Measurements from ENCODE around the gene OR52N4. TPM values are rescaled to one million over a fixed set of nuclear protein-coding genes. Genes with fewer than 3 reads are reported as not detected.
"Not testable (repeated sequence)": the region's sequence is repeated elsewhere in the genome, so short reads cannot be mapped to it uniquely, and the experiment has no call there.

Gene OR52N4
- total RNA-seq, result not detected
- polyA plus RNA-seq (ENCODE audit: insufficient read depth in 1 of 8, insufficient read length in 8 of 8, low replicate concordance in 1 of 8), result under 1 TPM in 4 of 8 donors, not detected in 4; 0.12 to 0.24 (median 0.18) TPM
- long read RNA-seq, donor 1, result 0 reads
- long read RNA-seq, donor 2, result 0 reads
- long read RNA-seq, donor 3, result 0 reads
- long read RNA-seq, donor 4, result 0 reads
- long read RNA-seq, donor 5, result 0 reads
- long read RNA-seq, donor 6, result 0 reads
- long read RNA-seq, donor 7, result 0 reads
- long read RNA-seq, donor 8, result 0 reads
- long read RNA-seq, donor 9, result 0 reads
- long read RNA-seq, donor 10, result 0 reads
- long read RNA-seq, donor 11, result 0 reads

DNA sequence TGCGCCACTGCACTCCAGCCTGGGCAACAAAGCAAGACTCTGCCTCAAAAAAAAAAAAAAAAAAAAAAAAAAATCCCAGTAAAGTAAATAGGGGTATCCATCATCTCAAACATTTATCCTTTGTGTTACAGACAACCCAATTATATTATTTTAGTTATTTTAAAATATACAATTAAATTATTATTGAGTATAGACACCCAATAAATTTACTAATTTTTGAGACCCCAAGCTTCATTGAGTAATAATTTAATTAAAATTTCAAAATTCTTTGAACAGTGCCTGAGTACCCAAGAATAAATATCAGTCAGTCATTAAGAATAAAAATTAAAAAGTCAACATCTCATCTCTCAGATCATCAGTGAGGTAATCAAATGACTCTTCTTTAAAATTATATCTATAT is at the start of gene OR52N4:
TSS of gene OR52N4 (plus strand) at position 301 of the 400 bp plus-strand sequence. CDS start 498 bp downstream, outside the sequence.
- no peak within 1 kb of the TSS for H3K4me3 ChIP-seq (ENCODE audit: low read length)
- H3K27ac ChIP-seq (ENCODE audit: low read length), result no peak within 1 kb of the TSS
- H3K4me1 ChIP-seq (ENCODE audit: control insufficient read depth, insufficient read depth, low read length), result no peaks in the 10 kb centered on the region
- no peaks in the 10 kb centered on the region for H3K9me3 ChIP-seq (replicated peaks; ENCODE audit: control insufficient read depth, low read depth, low read length)
- no CpG with 5 or more reads among the region's 1 CpG for WGBS (ENCODE audit: insufficient coverage)
- no peaks in the 10 kb centered on the region for H3K36me3 ChIP-seq (ENCODE audit: control insufficient read depth, insufficient read depth, low read length)
- no peaks in the 10 kb centered on the region for H3K27me3 ChIP-seq (ENCODE audit: control insufficient read depth, insufficient read depth, low read length)
- DNase-seq, result no peak

DNA sequence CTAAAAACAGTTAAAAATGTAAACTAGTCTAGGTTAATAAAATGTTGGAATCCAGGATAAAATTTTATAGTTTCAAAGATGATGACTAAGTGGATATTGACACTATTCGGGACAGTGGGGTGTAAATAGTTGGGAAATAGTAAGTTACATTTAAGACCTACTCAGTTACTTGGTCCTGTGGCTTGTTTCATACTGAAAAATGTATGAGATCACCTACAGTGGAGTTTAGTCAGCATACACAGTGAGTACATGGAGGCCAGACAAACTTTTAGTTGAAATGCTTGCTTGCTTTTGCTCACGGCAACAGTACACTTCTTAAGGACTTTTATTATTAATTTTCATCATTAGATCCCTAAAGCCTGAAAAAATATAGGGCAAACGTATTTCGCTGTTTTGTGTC is 48.4 kb upstream of the OR52N4 start:
- no peak for DNase-seq
- peaks cover 5% of the 10 kb centered on the region for H3K36me3 ChIP-seq (ENCODE audit: control insufficient read depth, insufficient read depth, low read length)
- H3K27me3 ChIP-seq (ENCODE audit: control insufficient read depth, insufficient read depth, low read length), result no peaks in the 10 kb centered on the region
- no peak overlapping the region for H3K27ac ChIP-seq (ENCODE audit: low read length)
- H3K9me3 ChIP-seq (replicated peaks; ENCODE audit: control insufficient read depth, low read depth, low read length), result no peaks in the 10 kb centered on the region
- no peak overlapping the region for H3K4me3 ChIP-seq (ENCODE audit: low read length)
- WGBS (ENCODE audit: insufficient coverage), result no CpG with 5 or more reads among the region's 4 CpGs
- H3K4me1 ChIP-seq (ENCODE audit: control insufficient read depth, insufficient read depth, low read length), result no peaks in the 10 kb centered on the region

- no peaks in the 10 kb centered on the region for H3K4me1 ChIP-seq (ENCODE audit: control insufficient read depth, insufficient read depth, low read length)
- no CpG with 5 or more reads among the region's 1 CpG for WGBS (ENCODE audit: insufficient coverage)
Observed at GRCh38 chr11:5712507-5712906, 41.5 kb upstream of the OR52N4 start.

DNA sequence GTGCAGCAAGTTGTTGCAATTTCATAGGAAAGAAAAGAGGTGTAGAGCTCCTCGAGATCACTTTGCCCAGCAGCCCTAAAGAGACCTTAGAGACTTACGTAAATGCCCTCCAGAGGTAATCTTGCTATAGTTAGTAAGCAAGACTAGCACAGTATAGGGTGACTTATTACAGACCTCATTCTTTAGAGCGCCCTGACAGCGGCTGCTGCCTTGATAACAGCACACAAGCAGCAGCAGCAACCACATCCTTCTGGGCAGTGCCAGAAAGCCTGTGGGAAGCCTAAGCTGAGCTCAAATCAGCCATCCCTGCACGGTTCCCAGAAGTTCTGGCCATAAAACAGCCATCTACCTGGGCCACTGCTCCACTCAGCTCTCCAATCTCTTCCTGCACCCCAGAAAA is 40.3 kb upstream of the OR52N4 start:
- Histone ChIP-seq H3K4me3 (ENCODE audit: low read length) (no peak overlapping the region), H3K36me3 (ENCODE audit: control insufficient read depth, insufficient read depth, low read length) (no peaks in the 10 kb centered on the region), H3K27ac (ENCODE audit: low read length) (no peak overlapping the region), H3K9me3 (replicated peaks; ENCODE audit: control insufficient read depth, low read depth, low read length) (peaks cover 3% of the 10 kb centered on the region), H3K27me3 (ENCODE audit: control insufficient read depth, insufficient read depth, low read length) (no peaks in the 10 kb centered on the region), H3K4me1 (ENCODE audit: control insufficient read depth, insufficient read depth, low read length) (no peaks in the 10 kb centered on the region)
- no peak for DNase-seq
- WGBS (ENCODE audit: insufficient coverage), result 62% methylated on average over 3 of the region's 5 CpGs

More at GRCh38 chr11:5712507-5712906, 41.5 kb upstream of the OR52N4 start:
- Histone ChIP-seq H3K27ac (ENCODE audit: low read length) (no peak overlapping the region), H3K36me3 (ENCODE audit: control insufficient read depth, insufficient read depth, low read length) (peaks cover 5% of the 10 kb centered on the region), H3K4me3 (ENCODE audit: low read length) (no peak overlapping the region), H3K9me3 (replicated peaks; ENCODE audit: control insufficient read depth, low read depth, low read length) (no peaks in the 10 kb centered on the region), H3K27me3 (ENCODE audit: control insufficient read depth, insufficient read depth, low read length) (no peaks in the 10 kb centered on the region)
- DNase-seq, result no peak

- WGBS (ENCODE audit: insufficient coverage), result no CpG with 5 or more reads among the region's 1 CpG
- not testable (repeated sequence) for DNase-seq; H3K27ac ChIP-seq (ENCODE audit: low read length); H3K4me1 ChIP-seq (ENCODE audit: control insufficient read depth, insufficient read depth, low read length); H3K36me3 ChIP-seq (ENCODE audit: control insufficient read depth, insufficient read depth, low read length); H3K4me3 ChIP-seq (ENCODE audit: low read length); H3K27me3 ChIP-seq (ENCODE audit: control insufficient read depth, insufficient read depth, low read length); H3K9me3 ChIP-seq (replicated peaks; ENCODE audit: control insufficient read depth, low read depth, low read length)
Observed at GRCh38 chr11:5716518-5716917, 37.5 kb upstream of the OR52N4 start.

DNA sequence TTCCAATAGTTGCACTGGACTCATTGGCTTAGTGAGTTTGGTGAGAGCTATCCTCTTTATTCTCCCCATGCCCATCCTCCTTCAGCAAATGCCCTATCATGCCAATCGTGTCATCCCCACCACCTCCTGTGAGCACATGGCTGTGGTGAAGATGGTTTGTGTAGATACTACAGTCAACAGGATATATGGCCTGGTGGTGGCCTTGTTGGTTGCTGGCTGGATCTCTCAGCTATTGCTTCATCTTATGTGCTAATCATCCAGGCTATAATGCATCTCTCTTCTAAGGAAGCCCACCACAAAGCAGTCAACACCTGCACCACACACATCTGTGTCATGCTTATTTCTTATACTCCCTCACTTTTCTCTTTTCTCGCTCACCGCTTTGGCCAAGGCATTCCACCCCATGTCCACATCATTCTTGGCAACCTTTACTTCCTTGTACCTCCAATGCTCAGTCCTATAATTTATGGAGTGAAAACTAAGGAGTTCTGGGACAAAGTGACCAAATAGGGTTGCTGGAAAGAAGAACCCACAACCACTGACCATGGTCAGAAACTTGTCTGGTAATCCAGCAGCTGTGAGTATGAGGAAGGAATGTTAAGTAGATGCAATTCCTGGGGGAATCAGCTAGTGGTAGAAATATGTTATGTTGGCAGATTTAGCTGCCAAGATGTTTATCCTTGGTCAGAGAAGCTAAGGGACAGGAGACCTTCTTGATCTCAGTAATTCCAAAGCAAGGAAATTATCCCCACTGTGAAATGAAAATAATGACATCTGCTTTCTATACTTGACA is 34.1 kb upstream of the OR52N4 start:
- Histone ChIP-seq H3K27me3 (ENCODE audit: control insufficient read depth, insufficient read depth, low read length) (no peaks in the 10 kb centered on the region), H3K27ac (ENCODE audit: low read length) (no peak overlapping the region), H3K4me3 (ENCODE audit: low read length) (no peak overlapping the region), H3K36me3 (ENCODE audit: control insufficient read depth, insufficient read depth, low read length) (no peaks in the 10 kb centered on the region), H3K9me3 (replicated peaks; ENCODE audit: control insufficient read depth, low read depth, low read length) (peaks cover 5% of the 10 kb centered on the region), H3K4me1 (ENCODE audit: control insufficient read depth, insufficient read depth, low read length) (no peaks in the 10 kb centered on the region)
- DNase-seq, result no peak
- WGBS (ENCODE audit: insufficient coverage), result no CpG with 5 or more reads among the region's 3 CpGs

DNA sequence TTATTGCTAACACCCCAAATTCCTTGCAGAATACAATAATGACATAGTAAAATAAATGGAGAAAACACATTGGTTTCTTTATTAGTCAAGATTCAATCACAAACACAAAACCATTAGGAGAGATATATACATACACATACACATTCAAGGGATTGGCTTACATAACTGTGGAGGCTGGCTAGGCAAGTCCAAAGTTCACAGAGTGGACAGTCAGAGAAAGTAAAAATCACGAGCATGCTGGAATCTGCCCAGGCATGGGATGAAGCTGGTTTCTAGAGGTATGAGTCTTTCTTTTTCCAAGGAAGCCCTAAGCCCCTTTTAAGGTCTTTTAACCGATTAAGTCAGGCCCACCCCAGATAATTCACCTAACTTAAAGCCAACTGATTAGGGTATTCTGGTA is 31.4 kb upstream of the OR52N4 start:
- Histone ChIP-seq H3K27me3 (ENCODE audit: control insufficient read depth, insufficient read depth, low read length) (no peaks in the 10 kb centered on the region), H3K36me3 (ENCODE audit: control insufficient read depth, insufficient read depth, low read length) (no peaks in the 10 kb centered on the region), H3K4me1 (ENCODE audit: control insufficient read depth, insufficient read depth, low read length) (no peaks in the 10 kb centered on the region), H3K4me3 (ENCODE audit: low read length) (no peak overlapping the region), H3K27ac (ENCODE audit: low read length) (no peak overlapping the region), H3K9me3 (replicated peaks; ENCODE audit: control insufficient read depth, low read depth, low read length) (peaks cover 5% of the 10 kb centered on the region)
- DNase-seq, result no peak
- WGBS (ENCODE audit: insufficient coverage), result no CpG with 5 or more reads among the region's 2 CpGs

GRCh38 chr11:5726351-5726750 is 27.7 kb upstream of the OR52N4 start:
- DNase-seq, result no peak
- WGBS (ENCODE audit: insufficient coverage), result 96% methylated on average over 1 of the region's 1 CpG
- H3K4me1 ChIP-seq (ENCODE audit: control insufficient read depth, insufficient read depth, low read length), result no peaks in the 10 kb centered on the region
- no peak overlapping the region for H3K4me3 ChIP-seq (ENCODE audit: low read length)
- H3K9me3 ChIP-seq (replicated peaks; ENCODE audit: control insufficient read depth, low read depth, low read length), result no peaks in the 10 kb centered on the region
- no peak overlapping the region for H3K27ac ChIP-seq (ENCODE audit: low read length)
- H3K27me3 ChIP-seq (ENCODE audit: control insufficient read depth, insufficient read depth, low read length), result no peaks in the 10 kb centered on the region
- H3K36me3 ChIP-seq (ENCODE audit: control insufficient read depth, insufficient read depth, low read length), result no peaks in the 10 kb centered on the region

GRCh38 chr11:5727691-5728090 is 26.4 kb upstream of the OR52N4 start:
- no peak overlapping the region for H3K4me3 ChIP-seq (ENCODE audit: low read length)
- H3K4me1 ChIP-seq (ENCODE audit: control insufficient read depth, insufficient read depth, low read length), result no peaks in the 10 kb centered on the region
- no peaks in the 10 kb centered on the region for H3K27me3 ChIP-seq (ENCODE audit: control insufficient read depth, insufficient read depth, low read length)
- WGBS (ENCODE audit: insufficient coverage), result no CpG with 5 or more reads among the region's 1 CpG
- H3K36me3 ChIP-seq (ENCODE audit: control insufficient read depth, insufficient read depth, low read length), result no peaks in the 10 kb centered on the region
- H3K9me3 ChIP-seq (replicated peaks; ENCODE audit: control insufficient read depth, low read depth, low read length), result no peaks in the 10 kb centered on the region
- DNase-seq, result peak; percentile 5
- H3K27ac ChIP-seq (ENCODE audit: low read length), result no peak overlapping the region

DNA sequence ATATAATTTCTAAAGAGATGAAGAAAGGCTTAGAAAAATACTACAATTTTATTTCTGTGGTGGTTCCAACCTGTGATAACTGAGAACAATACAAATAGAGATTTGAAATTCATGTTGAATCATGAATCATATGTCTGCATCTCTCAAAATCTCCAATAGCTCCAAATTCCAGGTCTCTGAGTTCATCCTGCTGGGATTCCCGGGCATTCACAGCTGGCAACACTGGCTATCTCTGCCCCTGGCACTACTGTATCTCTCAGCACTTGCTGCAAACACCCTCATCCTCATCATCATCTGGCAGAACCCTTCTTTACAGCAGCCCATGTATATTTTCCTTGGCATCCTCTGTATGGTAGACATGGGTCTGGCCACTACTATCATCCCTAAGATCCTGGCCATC is 17.6 kb upstream of the OR52N4 start, which contains the start of gene OR56B1:
TSS of gene OR56B1 (plus strand) at position 53 of the 400 bp plus-strand sequence. CDS start at position 122, 69 bp downstream.
- no peaks in the 10 kb centered on the region for H3K4me1 ChIP-seq (ENCODE audit: control insufficient read depth, insufficient read depth, low read length)
- H3K9me3 ChIP-seq (replicated peaks; ENCODE audit: control insufficient read depth, low read depth, low read length), result no peaks in the 10 kb centered on the region
- no peaks in the 10 kb centered on the region for H3K36me3 ChIP-seq (ENCODE audit: control insufficient read depth, insufficient read depth, low read length)
- no peak within 1 kb of the TSS for H3K27ac ChIP-seq (ENCODE audit: low read length)
- H3K4me3 ChIP-seq (ENCODE audit: low read length), result no peak within 1 kb of the TSS
- 73% methylated on average over 1 of the region's 1 CpG for WGBS (ENCODE audit: insufficient coverage)
- no peak for DNase-seq
- H3K27me3 ChIP-seq (ENCODE audit: control insufficient read depth, insufficient read depth, low read length), result no peaks in the 10 kb centered on the region
